Cerebellar nuclear complex (tissue), 1 donor: Measurements from ENCODE around the gene NANOS3.
A peak's percentile ranks its signal among the peaks of the same experiment; 100 is the strongest.

Source experiments
- DNase-seq, 2 experiments: peaks; one replicate each; lab custom pipeline; 2025; lab: John Stamatoyannopoulos, UW

Gene NANOS3

DNA sequence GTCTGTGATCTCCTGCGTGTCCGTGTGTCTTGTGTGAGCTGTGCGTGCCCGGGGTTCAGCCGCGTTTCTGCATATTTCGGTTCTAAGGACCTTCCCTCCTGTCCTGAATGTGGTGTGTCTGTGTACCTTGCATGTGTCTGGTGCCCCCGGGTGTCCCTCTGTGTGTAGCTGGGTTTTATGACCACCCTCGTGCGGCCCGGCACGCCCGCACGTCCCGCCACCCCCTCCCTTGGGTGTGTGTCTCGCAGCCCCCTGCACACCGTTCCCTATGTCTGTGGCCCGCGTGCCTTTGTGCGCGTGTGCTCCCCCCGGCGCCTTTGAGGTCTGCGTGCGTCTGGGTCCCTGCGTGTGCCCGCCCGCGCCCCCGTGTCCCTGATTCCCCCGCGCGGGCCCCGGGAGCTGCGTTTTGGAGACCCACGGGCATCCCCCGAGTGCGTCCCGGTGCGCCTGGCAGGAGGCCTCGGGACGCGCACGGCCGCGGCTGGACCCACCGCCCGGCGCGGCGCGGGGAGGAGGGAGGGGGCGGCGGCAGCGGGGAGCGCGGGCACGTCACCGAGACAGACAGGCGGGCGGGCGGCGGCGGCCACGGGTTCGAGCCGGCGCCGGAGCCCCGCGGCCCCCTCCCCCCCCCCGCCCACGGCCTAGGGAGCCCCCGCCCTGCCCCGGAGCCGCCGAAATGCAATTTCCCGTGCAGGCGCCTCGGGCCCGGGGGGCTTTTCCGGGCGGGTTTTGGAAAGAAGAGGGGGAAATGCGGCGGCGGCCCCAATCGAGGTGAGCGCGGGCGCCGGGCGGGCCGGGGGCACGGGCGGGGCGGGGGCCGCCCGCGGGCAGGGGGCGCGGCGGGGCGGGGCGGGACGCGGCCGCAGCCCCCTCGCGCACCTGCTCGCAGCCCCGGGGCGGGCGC lies 12.0 kb upstream of the NANOS3 start:
- DNase-seq: no peak

- DNase-seq: peak in 1 of 2 experiments; percentile 8
These were observed 11.1 kb upstream of the NANOS3 start for GRCh38 chr19:13865571-13866462.

GRCh38 chr19:13866463-13867046 lies 10.4 kb upstream of the NANOS3 start:
- DNase-seq: no peak

GRCh38 chr19:13868663-13869062 lies 8.3 kb upstream of the NANOS3 start:
- DNase-seq: no peak

GRCh38 chr19:13869281-13869680 lies 7.7 kb upstream of the NANOS3 start:
- DNase-seq: no peak

- DNase-seq: no peak
These were observed 6.1 kb upstream of the NANOS3 start for GRCh38 chr19:13870873-13871272.

DNA sequence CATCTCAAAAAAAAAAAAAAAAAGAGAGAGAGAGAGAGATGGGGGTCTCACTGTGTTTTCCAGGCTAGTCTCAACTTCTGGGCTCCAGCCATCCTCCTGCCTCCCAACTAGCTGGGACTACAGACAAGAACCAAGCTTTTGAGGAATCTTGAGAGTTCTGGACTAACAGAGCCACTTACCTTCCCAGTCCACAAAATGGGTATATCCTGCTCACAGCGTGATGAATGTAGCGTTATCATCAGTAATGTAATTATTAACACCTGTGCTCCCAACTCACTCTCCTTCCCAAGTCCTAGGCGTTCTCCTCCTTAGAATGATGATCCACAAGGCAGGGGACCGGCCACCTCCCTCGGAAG lies 4.6 kb upstream of the NANOS3 start:
- no peak for DNase-seq

- no peak for DNase-seq
These were observed 4.1 kb upstream of the NANOS3 start for GRCh38 chr19:13872695-13873389.

GRCh38 chr19:13873834-13874515 lies 3.0 kb upstream of the NANOS3 start:
- no peak for DNase-seq

DNA sequence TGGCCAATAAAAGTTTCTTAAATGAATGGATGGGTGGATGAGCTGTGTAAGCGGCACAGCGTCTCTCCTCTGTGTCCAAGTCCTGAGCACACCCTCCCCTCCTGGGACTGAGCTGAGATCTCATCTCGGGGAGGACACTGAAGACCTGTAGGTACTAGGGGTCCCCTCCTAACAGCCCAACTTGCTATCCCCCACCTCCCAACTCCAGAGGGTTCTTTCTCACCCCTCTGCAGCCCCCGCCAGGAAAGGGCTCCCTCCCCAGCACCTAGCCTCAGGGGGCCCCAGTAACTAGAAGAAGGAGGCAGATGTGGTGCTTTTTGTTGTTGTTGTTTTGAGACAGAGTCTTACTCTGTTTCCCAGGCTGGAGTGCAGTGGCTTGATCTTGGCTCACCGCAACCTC lies 1.1 kb upstream of the NANOS3 start:
- DNase-seq: no peak

- DNase-seq: no peak
These were observed 369 bp downstream of the NANOS3 start for GRCh38 chr19:13877303-13877702.

DNA sequence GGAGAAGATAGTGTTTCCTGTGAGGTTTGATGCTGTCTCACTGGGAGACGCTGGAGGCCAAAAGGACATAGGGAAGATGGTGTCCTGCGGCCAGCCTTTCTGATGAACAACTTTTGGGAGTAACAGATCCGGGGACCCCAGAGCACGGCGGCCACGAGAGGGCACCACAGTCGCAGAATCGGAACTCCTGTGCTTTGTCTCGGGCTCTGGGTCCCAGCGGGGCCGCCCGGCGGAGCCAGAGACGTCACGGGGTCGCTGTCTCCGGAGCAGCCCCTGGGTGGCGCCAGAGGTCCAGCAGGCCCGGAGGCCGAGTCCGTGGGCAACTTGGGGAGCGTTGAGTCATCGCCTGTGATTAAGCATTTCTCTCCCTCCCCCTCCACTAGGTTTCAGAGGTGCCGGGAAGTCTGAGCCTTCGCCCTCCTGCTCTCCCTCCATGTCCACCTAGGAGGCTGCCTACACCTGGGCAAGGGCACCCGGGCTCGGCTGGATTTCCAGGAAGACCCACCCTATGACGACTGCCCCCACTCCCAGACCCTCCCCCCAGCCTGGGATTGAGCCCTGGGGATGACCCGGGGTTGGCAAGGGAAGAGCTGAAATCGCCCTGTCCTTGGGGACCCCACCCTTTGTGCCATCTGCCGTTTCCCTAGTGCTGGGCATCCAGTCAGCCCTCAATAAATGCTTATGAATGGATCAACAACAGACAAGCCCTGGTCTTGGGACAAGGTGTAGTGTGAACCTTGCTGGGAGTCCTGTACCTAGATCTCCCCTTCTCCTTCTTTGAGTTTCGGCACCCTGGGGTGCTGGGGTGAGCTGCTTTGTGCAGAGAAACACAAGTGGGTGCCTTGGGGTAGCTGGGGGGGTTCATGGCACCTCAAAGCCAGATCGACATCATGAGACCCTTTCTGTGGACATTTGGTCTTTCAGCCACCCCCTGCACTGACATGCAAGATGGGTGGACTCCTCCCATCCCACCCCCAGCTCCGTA lies 3.4 kb downstream of the NANOS3 start:
- DNase-seq: peak; percentile 68 to 79

- DNase-seq: no peak
These were observed 4.3 kb downstream of the NANOS3 start for GRCh38 chr19:13881251-13881691.

DNA sequence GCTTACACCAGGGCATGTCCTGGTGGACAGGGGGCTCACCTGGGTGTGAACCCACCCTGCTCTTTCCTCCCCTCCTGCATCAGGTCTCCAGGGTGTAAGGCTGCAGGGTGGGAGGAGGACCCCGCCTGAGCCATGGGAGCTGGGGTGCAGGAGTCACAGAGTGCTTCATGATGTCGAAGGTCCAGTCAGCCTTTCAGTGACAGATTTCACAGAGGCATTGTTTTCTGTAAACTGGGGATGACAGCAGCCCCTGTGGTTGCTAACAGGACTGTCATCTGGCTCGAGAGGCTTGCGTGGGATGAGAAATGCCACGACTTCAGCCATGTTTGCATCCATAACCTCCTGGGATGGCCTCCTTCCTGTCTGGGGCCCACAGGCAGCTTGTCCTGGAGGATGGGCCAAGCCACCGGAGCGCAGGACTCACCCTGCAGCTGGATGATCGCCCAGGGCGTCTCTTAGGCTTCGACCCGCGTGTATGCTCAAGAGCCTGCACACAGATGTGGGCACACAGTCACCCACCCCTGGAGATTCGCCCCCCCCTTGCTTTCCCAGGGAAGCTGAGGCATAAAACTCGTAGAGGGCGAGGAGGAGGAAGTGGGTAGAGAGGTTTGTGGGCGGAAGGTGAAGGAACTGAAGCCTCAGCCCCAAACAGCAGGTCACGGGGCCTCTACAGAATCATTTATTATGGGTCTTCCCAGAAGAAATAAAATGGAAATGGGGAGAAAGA lies 4.9 kb downstream of the NANOS3 start:
- DNase-seq: no peak

- no peak for DNase-seq
These were observed 5.5 kb downstream of the NANOS3 start for GRCh38 chr19:13882419-13882795.

GRCh38 chr19:13882836-13883235 lies 5.9 kb downstream of the NANOS3 start:
- no peak for DNase-seq

DNA sequence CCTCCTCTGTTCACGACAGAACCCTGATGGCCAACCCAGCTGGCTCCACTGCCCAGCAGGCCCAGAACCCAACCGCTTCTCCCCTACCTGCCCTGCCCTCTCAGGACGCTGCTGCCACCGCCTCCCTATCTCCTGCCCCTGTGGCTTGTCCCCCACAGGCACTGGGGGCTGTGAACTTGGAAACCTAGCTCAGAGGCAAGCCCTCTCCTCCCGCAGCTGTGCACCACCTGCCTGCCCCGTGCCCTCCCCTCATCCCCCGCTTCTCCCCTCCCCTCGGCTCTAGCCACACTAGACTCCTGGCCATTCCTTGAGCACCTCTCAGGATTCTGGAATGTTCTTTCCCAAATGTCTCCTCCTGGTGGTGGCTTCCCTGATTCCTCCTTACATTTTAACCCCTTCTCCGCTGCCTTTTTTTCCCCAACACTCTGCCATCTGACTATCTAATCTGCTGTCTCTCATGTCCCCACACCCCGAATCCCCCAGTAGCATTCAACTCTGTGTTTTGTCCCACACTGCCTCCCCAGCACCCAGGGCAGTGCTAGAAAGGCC lies 6.7 kb downstream of the NANOS3 start:
- no peak for DNase-seq

- DNase-seq: peak in 1 of 2 experiments; percentile 1
These were observed 8.0 kb downstream of the NANOS3 start for GRCh38 chr19:13884726-13885591.
